ENCODE data around the gene CEP131.

Gene CEP131

GRCh38 chr17:81182596-81182995, 40.2 kb downstream of the CEP131 start:
- DNase-seq = no peak

- no peak for DNase-seq
Measured at GRCh38 chr17:81181811-81182185, 41.0 kb downstream of the CEP131 start.

- no peak for DNase-seq
Measured at GRCh38 chr17:81180836-81181810, 41.6 kb downstream of the CEP131 start.

- no peak for DNase-seq
Measured at GRCh38 chr17:81179861-81180260, 42.9 kb downstream of the CEP131 start.

- DNase-seq = no peak
Measured at GRCh38 chr17:81179220-81179619, 43.5 kb downstream of the CEP131 start.

GRCh38 chr17:81178136-81179091, 44.4 kb downstream of the CEP131 start:
- DNase-seq = no peak

GRCh38 chr17:81176666-81177065, 46.1 kb downstream of the CEP131 start:
- DNase-seq = no peak

GRCh38 chr17:81173762-81174155, 49.0 kb downstream of the CEP131 start:
- DNase-seq = no peak

GRCh38 chr17:81173052-81173761, 49.6 kb downstream of the CEP131 start:
- no peak for DNase-seq

- DNase-seq = no peak
Measured at GRCh38 chr17:81171941-81172340, 50.8 kb downstream of the CEP131 start.

- no peak for DNase-seq
Measured at GRCh38 chr17:81170727-81171494, 51.9 kb downstream of the CEP131 start.

GRCh38 chr17:81169870-81170309, 52.9 kb downstream of the CEP131 start:
- DNase-seq = no peak

GRCh38 chr17:81167638-81168037, 55.1 kb downstream of the CEP131 start:
- DNase-seq = no peak

GRCh38 chr17:81167194-81167524, 55.6 kb downstream of the CEP131 start:
- no peak for DNase-seq

- no peak for DNase-seq
Measured at GRCh38 chr17:81166033-81166492, 56.7 kb downstream of the CEP131 start, which contains the start of gene AATK. TSS of gene AATK (minus strand) at chr17:81166221. CDS start at chr17:81165992, 229 bp downstream.

GRCh38 chr17:81165246-81166032, 57.3 kb downstream of the CEP131 start, which contains the start of gene PVALEF:
TSS of gene PVALEF (plus strand) at chr17:81165507. CDS start at chr17:81181227, 15,720 bp downstream.
- no peak for DNase-seq

GRCh38 chr17:81164371-81165245, 58.2 kb downstream of the CEP131 start:
- DNase-seq = no peak

GRCh38 chr17:81163703-81164370, 58.9 kb downstream of the CEP131 start:
- no peak for DNase-seq

GRCh38 chr17:81163051-81163695, 59.6 kb downstream of the CEP131 start:
- DNase-seq = no peak

Data from CD4-positive, alpha-beta T cell treated with Interferon gamma for 1 hour (primary cell).